Glutamatergic neuron (in vitro differentiated cells): ENCODE data around the gene BAG2. TPM values are rescaled to one million over a fixed set of nuclear protein-coding genes. Genes with fewer than 3 reads are reported as not detected.

Experiments used
- DNase-seq: peaks from one replicate; pipeline ENCODE4 v3.0.0; 2022
- H3K27ac Mint-ChIP-seq: one replicate; pipeline ENCODE4 v1.8.0; 2020; ENCODE audit warnings: mild to moderate bottlenecking, mixed read lengths, inconsistent platforms; ENCODE audit not compliant: unreplicated experiment
- H3K27me3 Mint-ChIP-seq: one replicate; pipeline ENCODE4 v1.8.0; 2020; ENCODE audit warnings: mild to moderate bottlenecking, moderate library complexity, mixed read lengths, inconsistent platforms; ENCODE audit not compliant: unreplicated experiment
- H3K36me3 Mint-ChIP-seq: one replicate; pipeline ENCODE4 v1.8.0; 2020; ENCODE audit warnings: mild to moderate bottlenecking, mixed read lengths, inconsistent platforms; ENCODE audit not compliant: unreplicated experiment
- H3K4me1 Mint-ChIP-seq: one replicate; pipeline ENCODE4 v1.8.0; 2020; ENCODE audit warnings: mild to moderate bottlenecking, low read depth, mixed read lengths, inconsistent platforms; ENCODE audit not compliant: unreplicated experiment
- H3K4me3 Mint-ChIP-seq: one replicate; pipeline ENCODE4 v1.8.0; 2020; ENCODE audit warnings: mild to moderate bottlenecking, mixed read lengths, inconsistent platforms; ENCODE audit not compliant: unreplicated experiment
- H3K9me3 Mint-ChIP-seq: one replicate; pipeline ENCODE4 v1.8.0; 2020; ENCODE audit warnings: mild to moderate bottlenecking, moderate library complexity, mixed read lengths, inconsistent platforms; ENCODE audit not compliant: unreplicated experiment
- total RNA-seq: library from RNA; stranded (reverse); fragmentation: NEBNext Ultra II Directional; extraction: Animal tissue kit (Norgen Biotek cat#: 25700); gene quantifications from one replicate; pipeline ENCODE4 v1.2.1, GENCODE V29; 2021; ENCODE audit not compliant: unreplicated experiment
- TF ChIP-seq, protein P1 (sequence below): fragments of 200-600 bp; sonication (generic); IDR thresholded peaks from one replicate; pipeline ENCODE4 v1.5.0; 2021; ENCODE audit not compliant: partially characterized antibody, unreplicated experiment

BAG2 gene
- total RNA-seq, 1 donor from 2014 or later: 1.2 TPM

DNA sequence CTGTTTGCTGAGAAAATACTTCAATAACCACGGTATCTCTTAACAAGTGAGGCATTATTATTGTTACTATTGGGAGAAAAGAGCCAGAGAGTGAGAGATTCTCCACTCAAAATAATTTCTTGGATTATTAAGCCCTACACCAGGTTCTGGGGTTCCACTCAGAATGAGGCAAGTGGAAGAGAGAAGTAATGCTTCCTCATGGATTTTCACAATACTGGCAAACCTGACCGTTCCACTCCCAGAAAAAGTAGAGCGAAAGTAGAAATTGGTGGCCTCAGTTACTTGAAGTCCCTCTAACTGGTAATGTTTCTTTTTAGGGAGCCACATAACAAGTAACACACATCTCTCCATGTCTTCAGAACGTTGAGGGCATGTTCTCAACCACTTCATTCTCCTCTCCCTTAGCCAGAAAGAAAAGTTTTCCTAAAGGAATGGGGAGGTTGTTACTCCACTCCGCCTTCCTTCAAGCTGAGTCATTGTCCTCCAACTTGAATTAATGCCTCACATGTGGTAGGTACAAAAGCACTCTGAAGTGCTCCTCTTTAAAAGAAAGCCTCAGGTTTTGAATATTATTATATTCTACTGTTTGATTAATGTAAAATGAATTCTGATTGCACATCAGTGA lies 1.9 kb downstream of the BAG2 start:
- no peak for DNase-seq
- no peaks in the 10 kb centered on the region for H3K27me3 Mint-ChIP-seq
- H3K9me3 Mint-ChIP-seq: peaks cover 2% of the 10 kb centered on the region
- no peaks in the 10 kb centered on the region for H3K4me1 Mint-ChIP-seq
- H3K36me3 Mint-ChIP-seq: no peaks in the 10 kb centered on the region
- TF ChIP-seq, protein P1, sequence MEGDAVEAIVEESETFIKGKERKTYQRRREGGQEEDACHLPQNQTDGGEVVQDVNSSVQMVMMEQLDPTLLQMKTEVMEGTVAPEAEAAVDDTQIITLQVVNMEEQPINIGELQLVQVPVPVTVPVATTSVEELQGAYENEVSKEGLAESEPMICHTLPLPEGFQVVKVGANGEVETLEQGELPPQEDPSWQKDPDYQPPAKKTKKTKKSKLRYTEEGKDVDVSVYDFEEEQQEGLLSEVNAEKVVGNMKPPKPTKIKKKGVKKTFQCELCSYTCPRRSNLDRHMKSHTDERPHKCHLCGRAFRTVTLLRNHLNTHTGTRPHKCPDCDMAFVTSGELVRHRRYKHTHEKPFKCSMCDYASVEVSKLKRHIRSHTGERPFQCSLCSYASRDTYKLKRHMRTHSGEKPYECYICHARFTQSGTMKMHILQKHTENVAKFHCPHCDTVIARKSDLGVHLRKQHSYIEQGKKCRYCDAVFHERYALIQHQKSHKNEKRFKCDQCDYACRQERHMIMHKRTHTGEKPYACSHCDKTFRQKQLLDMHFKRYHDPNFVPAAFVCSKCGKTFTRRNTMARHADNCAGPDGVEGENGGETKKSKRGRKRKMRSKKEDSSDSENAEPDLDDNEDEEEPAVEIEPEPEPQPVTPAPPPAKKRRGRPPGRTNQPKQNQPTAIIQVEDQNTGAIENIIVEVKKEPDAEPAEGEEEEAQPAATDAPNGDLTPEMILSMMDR: no peak
- H3K27ac Mint-ChIP-seq: no peak overlapping the region
- no peak overlapping the region for H3K4me3 Mint-ChIP-seq

DNA sequence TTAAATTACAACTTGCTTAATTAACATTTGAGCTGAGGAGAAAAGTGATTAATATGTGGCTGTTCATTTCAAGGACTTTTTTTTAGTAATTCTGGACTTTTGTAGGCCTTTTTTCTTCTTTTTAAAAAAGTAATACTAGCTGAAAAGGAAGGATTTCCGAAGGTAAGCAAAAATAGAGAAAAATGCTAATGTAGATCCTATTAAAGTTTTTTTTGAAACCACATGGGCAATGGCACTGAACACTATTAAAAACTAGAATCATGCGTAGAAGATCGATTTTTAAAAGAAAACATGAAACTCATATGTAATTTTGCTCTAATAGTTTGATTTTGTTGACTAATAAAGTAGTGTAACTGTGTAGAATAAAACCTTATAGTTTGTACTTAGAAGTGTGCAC lies 2.4 kb downstream of the BAG2 start:
- H3K27me3 Mint-ChIP-seq: no peaks in the 10 kb centered on the region
- no peak overlapping the region for H3K4me3 Mint-ChIP-seq
- H3K27ac Mint-ChIP-seq: no peak overlapping the region

DNA sequence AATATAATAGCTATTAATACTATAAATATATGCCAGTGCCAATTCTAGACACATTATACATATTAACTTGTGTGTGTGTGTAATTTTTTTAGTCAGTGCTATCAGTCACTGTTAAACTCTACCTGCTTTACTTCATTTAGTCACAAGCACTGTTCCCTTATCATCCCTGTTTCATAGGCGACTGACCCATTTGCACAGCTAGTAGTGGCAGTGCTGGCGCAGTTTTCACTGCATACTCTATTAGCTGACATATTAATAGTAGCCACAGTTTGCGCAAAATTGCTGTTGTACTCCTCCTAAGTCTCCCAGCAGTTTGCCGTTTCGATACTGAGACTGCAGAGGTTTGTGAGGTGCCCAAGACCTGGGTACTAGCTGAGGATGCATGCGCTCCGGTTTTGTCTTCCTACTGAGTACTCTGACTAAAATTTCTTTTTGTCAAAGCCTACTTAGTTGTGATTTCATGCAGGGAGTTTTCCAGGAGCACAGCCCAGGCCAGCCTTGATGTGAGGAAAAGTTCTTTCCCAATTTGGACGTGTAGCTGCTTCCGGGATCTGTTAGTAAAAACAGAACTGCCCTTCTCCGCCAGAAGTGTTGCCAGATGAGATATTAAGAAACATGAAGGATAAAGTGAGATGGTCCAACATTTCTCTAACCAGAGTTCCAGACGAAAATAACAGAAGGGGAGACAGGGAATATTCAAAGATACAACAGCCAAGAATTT lies 5.6 kb downstream of the BAG2 start:
- H3K36me3 Mint-ChIP-seq: no peaks in the 10 kb centered on the region

More for the DNA sequence above, 2.4 kb downstream of the BAG2 start:
- Mint-ChIP-seq H3K9me3 (peaks cover 2% of the 10 kb centered on the region), H3K36me3 (no peaks in the 10 kb centered on the region), H3K4me1 (no peaks in the 10 kb centered on the region)
- TF ChIP-seq, protein P1: no peak
- DNase-seq: no peak

DNA sequence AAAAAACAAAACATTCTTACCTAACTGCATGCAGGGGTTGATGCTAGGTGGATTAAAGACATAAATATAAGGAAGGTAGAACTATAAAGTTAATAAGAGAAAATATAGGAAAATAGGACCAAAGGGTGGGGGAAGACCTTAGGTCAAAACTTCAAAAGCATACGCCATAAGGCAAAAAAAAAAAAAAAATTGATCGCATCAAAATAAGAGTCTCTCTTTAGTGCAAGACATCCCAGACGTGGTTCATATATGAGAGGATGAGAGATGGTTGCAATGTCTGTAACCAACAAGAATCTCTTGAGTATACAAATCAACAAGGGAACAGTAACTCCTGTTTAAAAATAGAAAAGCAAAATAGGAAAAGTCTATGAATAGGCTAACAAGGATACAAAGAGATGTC lies 8.5 kb downstream of the BAG2 start:
- Mint-ChIP-seq H3K27ac (no peak overlapping the region), H3K4me3 (no peak overlapping the region), H3K4me1 (no peaks in the 10 kb centered on the region), H3K27me3 (no peaks in the 10 kb centered on the region), H3K9me3 (peaks cover 4% of the 10 kb centered on the region), H3K36me3 (no peaks in the 10 kb centered on the region)
- TF ChIP-seq, protein P1: no peak
- no peak for DNase-seq

More for the DNA sequence above, 5.6 kb downstream of the BAG2 start:
- Mint-ChIP-seq H3K4me3 (no peak overlapping the region), H3K27me3 (no peaks in the 10 kb centered on the region), H3K4me1 (no peaks in the 10 kb centered on the region), H3K27ac (no peak overlapping the region), H3K9me3 (peaks cover 6% of the 10 kb centered on the region)
- TF ChIP-seq, protein P1: no peak
- no peak for DNase-seq

DNA sequence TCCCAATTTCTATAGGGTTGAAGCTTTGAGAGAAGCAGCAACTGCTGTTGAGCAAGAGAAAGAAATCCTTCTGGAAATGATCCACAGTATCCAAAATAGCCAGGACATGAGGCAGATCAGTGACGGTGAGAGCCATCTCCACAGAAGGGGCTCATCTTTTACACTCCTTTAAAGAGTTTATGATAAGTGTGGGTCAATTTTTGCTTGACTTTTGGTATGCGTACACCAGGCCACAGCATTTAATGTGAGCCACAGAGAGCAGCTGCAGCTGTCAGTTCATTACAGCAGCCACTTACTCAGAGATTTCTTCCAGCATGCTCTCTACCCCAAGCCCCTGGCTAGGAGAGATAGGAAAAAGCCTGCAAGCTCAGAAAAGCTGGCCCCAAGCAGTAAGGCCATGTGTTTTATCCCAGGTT lies 9.9 kb downstream of the BAG2 start:
- Mint-ChIP-seq H3K4me1 (no peaks in the 10 kb centered on the region), H3K27ac (no peak overlapping the region), H3K9me3 (peaks cover 4% of the 10 kb centered on the region), H3K36me3 (no peaks in the 10 kb centered on the region), H3K4me3 (no peak overlapping the region), H3K27me3 (no peaks in the 10 kb centered on the region)
- DNase-seq: no peak
- TF ChIP-seq, protein P1: no peak
